Type B pancreatic cell (in vitro differentiated cells): Measurements from ENCODE around the gene ATF6B. TPM values are rescaled to one million over a fixed set of nuclear protein-coding genes. Genes with fewer than 3 reads are reported as not detected.

Experiments used
- DNase-seq: peaks from one replicate; pipeline ENCODE4 v3.0.0; 2021; ENCODE audit warnings: mixed read lengths; ENCODE audit not compliant: unreplicated experiment; ENCODE audit errors: extremely low spot score
- H3K27ac Mint-ChIP-seq: 2 replicates; pipeline ENCODE4 v1.8.0; 2021; ENCODE audit warnings: mild to moderate bottlenecking, mixed read lengths
- H3K27me3 Mint-ChIP-seq: 2 replicates; pipeline ENCODE4 v1.8.0; 2021; ENCODE audit warnings: mixed read lengths
- H3K36me3 Mint-ChIP-seq: 2 replicates; pipeline ENCODE4 v1.8.0; 2021; ENCODE audit warnings: mixed read lengths
- H3K4me1 Mint-ChIP-seq: one replicate; pipeline ENCODE4 v1.8.0; 2021; ENCODE audit warnings: mixed read lengths; ENCODE audit not compliant: unreplicated experiment
- H3K4me3 Mint-ChIP-seq: 2 replicates; pipeline ENCODE4 v1.8.0; 2021; ENCODE audit warnings: mild to moderate bottlenecking, mixed read lengths
- H3K9me3 Mint-ChIP-seq: 2 replicates; pipeline ENCODE4 v1.8.0; 2021; ENCODE audit warnings: mixed read lengths
- CTCF ChIP-seq: fragments of 200-600 bp; sonication (generic); conservative IDR thresholded peaks from 2 replicates; pipeline ENCODE4 v1.5.0; 2021; ENCODE audit warnings: antibody characterized with exemption, mild to moderate bottlenecking
- long read RNA-seq: library from polyadenylated mRNA; unstranded; transcript quantifications from one replicate; pipeline ENCODE4 v2.0.0, GENCODE V29; 2020
- total RNA-seq: library from RNA; stranded (reverse); gene quantifications from 2 replicates; pipeline ENCODE4 v1.2.1, GENCODE V29; 2021; ENCODE audit warnings: low replicate concordance

ATF6B gene
- 95.8 and 99.3 TPM in 2 replicates for total RNA-seq
- long read RNA-seq, partial matches to known transcripts: 1 of 4 reads
- long read RNA-seq, other reads (novel, unspliced or antisense): 2 of 4 reads

DNA sequence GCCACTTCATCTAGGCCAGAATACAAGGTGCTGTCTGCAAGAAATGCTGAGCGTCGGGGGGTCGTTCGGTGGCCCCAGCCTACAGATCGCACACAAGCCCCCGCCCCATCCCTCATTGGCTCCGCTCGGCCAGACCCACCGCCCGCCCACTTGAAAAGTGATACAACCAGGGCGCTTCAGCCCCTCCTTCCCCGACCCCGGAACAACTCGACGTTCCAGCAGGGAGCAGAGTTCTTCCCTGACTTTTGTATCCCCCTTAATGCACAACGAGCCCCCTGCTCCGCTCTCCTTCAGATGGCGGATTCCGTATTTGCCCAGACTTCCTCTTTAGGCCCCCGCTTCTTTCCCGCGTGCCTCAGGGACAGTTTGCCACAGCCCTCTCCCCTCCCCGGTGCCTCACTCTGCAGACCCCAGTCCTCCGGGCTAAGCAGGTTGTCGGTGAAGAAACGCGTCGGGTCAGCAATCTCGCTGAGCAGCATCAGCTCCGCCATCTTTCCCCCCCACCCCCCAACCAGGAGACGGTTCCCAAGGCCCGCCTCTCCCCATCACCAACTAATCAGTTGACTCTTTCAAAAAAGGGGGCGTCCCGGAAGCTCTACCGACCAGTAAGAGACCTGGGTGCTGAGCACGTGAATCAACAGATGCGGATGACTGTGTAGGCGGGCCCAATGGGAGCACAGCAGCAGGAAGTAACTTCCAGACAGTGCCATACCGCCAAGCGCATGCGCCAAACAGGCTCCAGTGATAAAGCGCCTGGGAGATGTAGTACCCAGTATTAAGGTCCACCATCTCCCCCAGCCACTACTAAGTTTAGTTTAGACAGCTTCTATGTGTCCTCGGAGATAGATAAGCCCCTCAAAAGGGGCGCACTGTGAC lies at the start of gene ATF6B:
Gene ATF6B, minus strand, starts transcription at position 530 of the 876 bp plus-strand sequence. Its CDS starts 39 bp downstream, at position 491.
- H3K4me1 Mint-ChIP-seq: peaks cover 32% of the 10 kb centered on the region
- TF ChIP-seq CTCF: no peak
- peaks cover 3% of the 10 kb centered on the region for H3K27me3 Mint-ChIP-seq
- peak within 1 kb of the TSS; percentile 99 for H3K4me3 Mint-ChIP-seq
- DNase-seq: peak; percentile 95
- H3K9me3 Mint-ChIP-seq: peaks cover 3% of the 10 kb centered on the region
- peak within 1 kb of the TSS; percentile 97 for H3K27ac Mint-ChIP-seq
- peaks cover 7% of the 10 kb centered on the region for H3K36me3 Mint-ChIP-seq

DNA sequence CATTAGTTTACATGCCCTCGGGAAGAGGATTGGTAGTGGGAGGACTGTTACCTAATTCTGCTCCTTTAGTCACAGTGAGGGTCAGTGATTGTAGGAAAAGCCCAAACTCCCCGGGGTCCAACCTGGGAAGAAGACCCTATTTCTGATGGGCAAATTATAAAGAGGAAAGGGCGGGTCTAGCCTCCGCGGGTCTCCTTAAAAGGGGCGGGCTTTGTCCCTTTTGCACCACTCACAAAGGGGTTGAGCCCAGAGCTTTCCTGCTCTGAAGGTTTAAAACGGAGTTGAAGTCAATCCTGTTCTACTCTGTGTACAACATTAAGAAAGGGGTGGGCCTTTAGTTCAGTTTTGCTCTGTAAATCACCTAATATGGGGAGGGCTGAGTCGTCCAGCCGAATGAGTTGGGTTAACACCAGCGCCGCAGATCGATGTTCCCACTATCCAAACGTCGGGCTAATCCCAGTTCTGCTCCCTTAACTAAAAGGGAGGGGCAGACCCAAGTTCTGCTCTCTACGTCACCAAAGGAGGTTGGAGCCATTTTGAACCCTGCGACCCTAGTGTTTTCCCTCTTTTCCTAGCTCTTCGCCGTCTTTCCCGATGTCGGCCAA lies 49.2 kb upstream of the ATF6B start:
- Mint-ChIP-seq H3K9me3 (no peaks in the 10 kb centered on the region), H3K36me3 (peaks cover 16% of the 10 kb centered on the region), H3K27ac (peak overlapping the region; percentile 95), H3K4me3 (peak overlapping the region; percentile 98), H3K4me1 (peaks cover 48% of the 10 kb centered on the region), H3K27me3 (no peaks in the 10 kb centered on the region)
- no peak for TF ChIP-seq CTCF
- no peak for DNase-seq

- Mint-ChIP-seq H3K4me3 (peak overlapping the region; percentile 98), H3K4me1 (peaks cover 48% of the 10 kb centered on the region), H3K36me3 (peaks cover 16% of the 10 kb centered on the region), H3K27ac (peak overlapping the region; percentile 95), H3K9me3 (no peaks in the 10 kb centered on the region), H3K27me3 (no peaks in the 10 kb centered on the region)
- DNase-seq: no peak
- TF ChIP-seq CTCF: no peak
These were observed 48.6 kb upstream of the ATF6B start for GRCh38 chr6:32176476-32177182.

GRCh38 chr6:32175711-32176475 lies 47.8 kb upstream of the ATF6B start, which contains the start of gene AGPAT1:
AGPAT1 (minus strand) TSS chr6:32176084; CDS start chr6:32171496, 4,588 bp downstream.
- H3K9me3 Mint-ChIP-seq: no peaks in the 10 kb centered on the region
- H3K4me3 Mint-ChIP-seq: peak within 1 kb of the TSS; percentile 98
- TF ChIP-seq CTCF: no peak
- H3K27ac Mint-ChIP-seq: peak within 1 kb of the TSS; percentile 95
- peak; percentile 95 for DNase-seq
- peaks cover 48% of the 10 kb centered on the region for H3K4me1 Mint-ChIP-seq
- H3K27me3 Mint-ChIP-seq: no peaks in the 10 kb centered on the region
- H3K36me3 Mint-ChIP-seq: peaks cover 20% of the 10 kb centered on the region

DNA sequence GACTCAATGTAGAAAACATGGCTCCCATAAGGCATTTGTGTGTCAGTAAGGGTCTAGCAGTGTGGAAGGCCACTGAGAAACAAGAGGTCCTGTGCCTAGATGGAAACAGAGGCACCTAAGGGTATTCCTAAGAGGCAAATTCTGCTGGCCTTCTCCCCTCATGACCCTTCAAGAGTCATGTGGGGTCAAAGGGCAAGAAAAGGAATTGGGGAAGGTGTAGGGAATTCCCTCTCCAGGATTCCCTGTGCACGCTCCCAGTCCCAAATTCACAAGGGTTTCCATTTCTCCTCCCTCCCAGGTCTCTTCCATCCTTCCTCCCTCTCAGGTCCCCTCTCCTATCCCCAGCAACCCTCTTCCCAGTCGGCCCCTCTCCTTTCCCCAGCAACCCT lies 47.3 kb upstream of the ATF6B start:
- peak overlapping the region; percentile 54 for H3K27ac Mint-ChIP-seq
- no peak for TF ChIP-seq CTCF
- H3K4me1 Mint-ChIP-seq: peaks cover 48% of the 10 kb centered on the region

More for the DNA sequence above, 47.3 kb upstream of the ATF6B start:
- H3K27me3 Mint-ChIP-seq: no peaks in the 10 kb centered on the region
- no peak for DNase-seq
- H3K36me3 Mint-ChIP-seq: peaks cover 18% of the 10 kb centered on the region
- H3K9me3 Mint-ChIP-seq: no peaks in the 10 kb centered on the region
- peak overlapping the region; percentile 98 for H3K4me3 Mint-ChIP-seq
